ENCODE measurements around the gene DECR2. TPM values are rescaled to one million over a fixed set of nuclear protein-coding genes. Genes with fewer than 3 reads are reported as not detected.
"Not testable (repeated sequence)": the region's sequence is repeated elsewhere in the genome, so short reads cannot be mapped to it uniquely, and the experiment has no call there.

The DECR2 gene
- total RNA-seq, 1 donor from 2014 or later = 17.9 TPM

DNA sequence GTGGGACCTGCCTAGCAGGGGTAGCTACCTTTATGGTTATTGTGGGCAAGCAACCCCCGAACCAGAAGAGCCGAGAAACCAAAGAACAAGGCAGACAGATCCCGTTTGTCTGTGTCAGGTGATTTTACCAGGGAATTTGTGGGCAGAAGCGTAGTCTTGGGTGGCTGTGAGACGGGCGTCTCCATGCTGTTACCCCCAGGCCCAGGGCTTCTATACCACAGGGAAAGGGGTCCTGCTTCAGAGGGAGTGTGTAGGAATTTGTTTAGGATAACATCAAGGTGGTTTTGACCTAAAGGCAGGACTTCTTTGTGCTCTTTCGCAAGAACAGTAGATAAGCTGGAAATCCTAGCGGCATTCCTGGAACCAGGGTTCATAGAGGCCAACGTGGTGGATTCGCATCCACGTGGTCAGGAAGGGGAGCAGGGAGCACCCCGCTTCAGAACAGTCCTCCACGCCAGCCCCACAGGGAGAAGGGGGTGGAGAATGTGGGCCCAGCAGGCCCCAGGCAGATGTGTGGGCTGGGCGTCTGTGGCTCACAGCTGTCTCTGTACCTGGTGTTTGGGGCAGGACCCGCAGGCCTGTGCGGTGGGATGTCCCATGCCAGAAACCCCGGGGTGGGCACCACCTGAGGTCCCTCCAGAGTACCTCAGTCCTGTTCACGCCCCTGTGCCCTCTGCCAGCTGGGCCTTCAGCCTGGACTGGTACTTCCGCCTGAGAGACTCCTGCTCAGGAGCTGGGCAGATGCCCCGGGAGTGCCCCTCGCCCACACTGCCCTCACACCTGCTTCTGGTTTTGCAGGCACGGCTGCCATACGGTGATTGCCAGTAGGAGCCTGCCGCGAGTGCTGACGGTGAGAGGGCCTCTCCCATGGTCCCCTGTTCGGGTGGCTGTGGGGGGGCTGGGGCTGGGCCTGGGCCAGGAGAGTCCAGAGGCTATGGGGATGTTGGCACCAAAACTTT, 4.1 kb downstream of the DECR2 start:
- Histone ChIP-seq H3K36me3 (no peaks in the 10 kb centered on the region), H3K4me1 (peaks cover 12% of the 10 kb centered on the region), H3K27me3 (no peaks in the 10 kb centered on the region), H3K9me3 (no peaks in the 10 kb centered on the region), H3K4me3 (no peak overlapping the region), H3K27ac (no peak overlapping the region)
- TF ChIP-seq, protein P1, sequence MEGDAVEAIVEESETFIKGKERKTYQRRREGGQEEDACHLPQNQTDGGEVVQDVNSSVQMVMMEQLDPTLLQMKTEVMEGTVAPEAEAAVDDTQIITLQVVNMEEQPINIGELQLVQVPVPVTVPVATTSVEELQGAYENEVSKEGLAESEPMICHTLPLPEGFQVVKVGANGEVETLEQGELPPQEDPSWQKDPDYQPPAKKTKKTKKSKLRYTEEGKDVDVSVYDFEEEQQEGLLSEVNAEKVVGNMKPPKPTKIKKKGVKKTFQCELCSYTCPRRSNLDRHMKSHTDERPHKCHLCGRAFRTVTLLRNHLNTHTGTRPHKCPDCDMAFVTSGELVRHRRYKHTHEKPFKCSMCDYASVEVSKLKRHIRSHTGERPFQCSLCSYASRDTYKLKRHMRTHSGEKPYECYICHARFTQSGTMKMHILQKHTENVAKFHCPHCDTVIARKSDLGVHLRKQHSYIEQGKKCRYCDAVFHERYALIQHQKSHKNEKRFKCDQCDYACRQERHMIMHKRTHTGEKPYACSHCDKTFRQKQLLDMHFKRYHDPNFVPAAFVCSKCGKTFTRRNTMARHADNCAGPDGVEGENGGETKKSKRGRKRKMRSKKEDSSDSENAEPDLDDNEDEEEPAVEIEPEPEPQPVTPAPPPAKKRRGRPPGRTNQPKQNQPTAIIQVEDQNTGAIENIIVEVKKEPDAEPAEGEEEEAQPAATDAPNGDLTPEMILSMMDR (IDR thresholded peaks at IDR 0.05) = no peak
- TF ChIP-seq POLR2A (IDR thresholded peaks at IDR 0.05) (no peak), POLR2AphosphoS5 (IDR thresholded peaks at IDR 0.05; ENCODE audit: insufficient read depth in 1 of 2, low read depth in 1 of 2) (no peak)
- intact Hi-C loops (cut with DNase I) = no loop called here
- DNase-seq (ENCODE audit: extremely low spot score in 2 of 2) = no peak

DNA sequence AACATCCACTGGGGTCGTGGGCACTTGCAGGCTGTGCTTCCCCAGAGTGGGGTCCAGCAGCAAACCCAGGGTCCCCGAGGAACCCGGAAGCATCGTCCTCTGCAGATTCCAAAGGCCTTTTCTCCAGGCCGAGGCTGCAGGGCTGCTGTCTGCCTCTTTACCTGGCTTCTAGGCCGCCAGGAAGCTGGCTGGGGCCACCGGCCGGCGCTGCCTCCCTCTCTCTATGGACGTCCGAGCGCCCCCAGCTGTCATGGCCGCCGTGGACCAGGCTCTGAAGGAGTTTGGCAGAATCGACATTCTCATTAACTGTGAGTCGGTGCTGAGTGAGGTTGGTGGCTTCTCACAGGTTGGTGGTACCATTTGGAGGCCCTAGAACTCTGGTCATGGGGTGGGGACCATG, 5.6 kb downstream of the DECR2 start:
- intact Hi-C loops (cut with DNase I) = no loop called here
- Histone ChIP-seq H3K4me1 (peaks cover 7% of the 10 kb centered on the region), H3K9me3 (no peaks in the 10 kb centered on the region), H3K36me3 (no peaks in the 10 kb centered on the region), H3K4me3 (no peak overlapping the region), H3K27ac (no peak overlapping the region), H3K27me3 (no peaks in the 10 kb centered on the region)
- no peak for DNase-seq (ENCODE audit: extremely low spot score in 2 of 2)
- no peak for TF ChIP-seq POLR2AphosphoS5 (IDR thresholded peaks at IDR 0.05; ENCODE audit: insufficient read depth in 1 of 2, low read depth in 1 of 2)

GRCh38 chr16:410516-411178, 9.0 kb downstream of the DECR2 start:
- no peaks in the 10 kb centered on the region for H3K9me3 ChIP-seq
- intact Hi-C loops (cut with DNase I) = no loop called here
- H3K27ac ChIP-seq = no peak overlapping the region
- no peaks in the 10 kb centered on the region for H3K36me3 ChIP-seq
- H3K4me1 ChIP-seq = no peaks in the 10 kb centered on the region
- H3K27me3 ChIP-seq = no peaks in the 10 kb centered on the region
- DNase-seq (ENCODE audit: extremely low spot score in 2 of 2) = no peak
- no peak overlapping the region for H3K4me3 ChIP-seq
- TF ChIP-seq POLR2AphosphoS5 (IDR thresholded peaks at IDR 0.05; ENCODE audit: insufficient read depth in 1 of 2, low read depth in 1 of 2) = no peak
- TF ChIP-seq, protein P1 (IDR thresholded peaks at IDR 0.05) = no peak
- TF ChIP-seq POLR2A (IDR thresholded peaks at IDR 0.05) = no peak

- TF ChIP-seq POLR2AphosphoS5 (IDR thresholded peaks at IDR 0.05; ENCODE audit: insufficient read depth in 1 of 2, low read depth in 1 of 2) = no peak
- TF ChIP-seq, protein P1 (IDR thresholded peaks at IDR 0.05) = no peak
- no peaks in the 10 kb centered on the region for H3K27me3 ChIP-seq
- no peaks in the 10 kb centered on the region for H3K9me3 ChIP-seq
- H3K36me3 ChIP-seq = no peaks in the 10 kb centered on the region
- intact Hi-C loops (cut with DNase I) = no loop called here
- DNase-seq (ENCODE audit: extremely low spot score in 2 of 2) = no peak
- H3K4me1 ChIP-seq = no peaks in the 10 kb centered on the region
- H3K4me3 ChIP-seq = no peak overlapping the region
- no peak overlapping the region for H3K27ac ChIP-seq
These were observed 10.0 kb downstream of the DECR2 start for GRCh38 chr16:411576-412265.

DNA sequence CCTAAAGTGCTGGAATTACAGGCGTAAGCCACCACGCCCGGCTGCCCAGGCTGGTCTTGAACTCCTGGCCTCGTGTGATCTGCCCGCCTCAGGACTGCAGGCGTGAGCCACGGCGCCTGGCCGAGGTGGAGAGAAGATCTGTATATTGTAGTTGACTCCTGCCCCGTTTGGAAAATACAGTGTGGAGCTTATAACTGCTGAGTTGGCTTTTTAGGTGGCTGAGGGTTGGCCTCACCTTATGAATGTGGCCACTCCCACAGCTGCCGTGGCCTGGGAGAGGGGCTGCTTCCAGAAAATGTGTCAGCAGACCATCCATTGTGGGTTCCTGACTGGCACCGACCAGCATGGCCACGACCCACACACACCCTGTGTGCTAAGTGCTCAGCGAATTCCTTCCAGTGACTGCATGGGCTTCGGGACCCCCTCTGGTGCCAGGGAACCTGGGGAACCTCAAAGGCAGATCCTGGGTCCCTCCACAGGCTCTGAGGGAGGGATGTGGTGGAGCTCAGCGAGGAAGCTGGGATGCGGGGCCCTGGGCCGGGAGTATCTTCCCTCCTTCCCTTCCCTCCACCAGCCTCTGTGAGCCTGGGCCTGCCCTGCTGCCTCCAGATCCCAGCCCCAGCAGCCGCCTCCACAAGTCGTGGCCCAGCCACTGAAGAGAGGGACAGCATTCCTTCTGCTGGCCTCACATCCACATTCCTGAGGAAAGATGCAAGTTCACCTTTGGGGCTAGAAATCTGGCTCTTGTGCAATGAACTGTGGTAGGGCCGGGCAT, 12.9 kb downstream of the DECR2 start:
- TF ChIP-seq, protein P1 (IDR thresholded peaks at IDR 0.05) = no peak
- TF ChIP-seq POLR2A (IDR thresholded peaks at IDR 0.05) = no peak
- TF ChIP-seq POLR2AphosphoS5 (IDR thresholded peaks at IDR 0.05; ENCODE audit: insufficient read depth in 1 of 2, low read depth in 1 of 2) = no peak

DNA sequence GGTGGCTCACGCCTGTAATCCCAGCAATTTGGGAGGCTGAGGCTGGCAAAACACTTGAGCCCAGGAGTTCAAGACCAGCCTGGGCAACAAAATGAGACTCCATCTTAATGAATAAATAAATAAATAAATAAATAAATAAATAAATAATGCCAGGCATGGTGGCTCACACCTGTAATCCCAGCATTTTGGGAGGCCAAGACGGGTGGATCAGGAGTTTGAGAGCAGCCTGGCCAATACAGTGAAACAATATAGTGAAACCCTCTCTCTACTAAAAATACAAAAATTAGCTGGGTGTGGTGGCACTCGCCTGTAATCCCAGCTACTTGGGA, 13.4 kb downstream of the DECR2 start:
- H3K4me3 ChIP-seq; intact Hi-C loops (cut with DNase I); H3K27me3 ChIP-seq; DNase-seq (ENCODE audit: extremely low spot score in 2 of 2); H3K4me1 ChIP-seq; H3K9me3 ChIP-seq; H3K36me3 ChIP-seq; H3K27ac ChIP-seq: not testable (repeated sequence)

More for the DNA sequence above, 12.9 kb downstream of the DECR2 start:
- intact Hi-C loops (cut with DNase I) = no loop called here
- Histone ChIP-seq H3K27ac (no peak overlapping the region), H3K27me3 (no peaks in the 10 kb centered on the region), H3K9me3 (no peaks in the 10 kb centered on the region), H3K4me3 (no peak overlapping the region), H3K4me1 (no peaks in the 10 kb centered on the region), H3K36me3 (no peaks in the 10 kb centered on the region)
- no peak for DNase-seq (ENCODE audit: extremely low spot score in 2 of 2)

DNA sequence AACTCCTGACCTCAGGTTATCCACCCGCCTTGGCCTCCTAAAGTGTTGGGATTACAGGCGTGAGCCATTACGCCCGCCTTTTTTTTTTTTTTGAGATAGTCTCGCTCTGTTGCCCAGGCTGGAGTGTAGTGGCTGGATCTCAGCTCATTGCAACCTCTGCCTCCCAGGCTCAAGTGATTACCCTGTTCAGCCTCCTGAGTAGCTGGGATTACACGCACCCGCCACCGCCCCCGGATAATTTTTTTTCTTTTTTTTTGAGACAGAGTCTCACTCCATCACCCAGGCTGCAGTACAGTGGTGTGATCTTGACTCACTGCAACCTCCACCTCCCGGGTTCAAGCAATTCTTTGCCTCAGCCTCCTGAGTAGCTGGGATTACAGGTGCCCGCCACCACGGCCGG, 20.5 kb downstream of the DECR2 start:
- H3K4me1 ChIP-seq = peaks cover 24% of the 10 kb centered on the region
- H3K9me3 ChIP-seq; DNase-seq (ENCODE audit: extremely low spot score in 2 of 2); H3K27ac ChIP-seq; H3K27me3 ChIP-seq; intact Hi-C loops (cut with DNase I); H3K4me3 ChIP-seq; H3K36me3 ChIP-seq: not testable (repeated sequence)

Data from vagina (tissue), 2 donors.